H1 (cell line): Measurements from ENCODE around the gene CABP4. TPM values are rescaled to one million over a fixed set of nuclear protein-coding genes. Genes with fewer than 3 reads are reported as not detected.

Experiments
- CTCF ChIA-PET: fragments of 300-600 bp; sonication (Branson Sonifier 250); formaldehyde crosslinking; loops from one replicate; lab custom pipeline; 2021; ENCODE audit not compliant: partially characterized antibody; lab: Charles Lee
- POLR2A ChIA-PET: fragments of 300-600 bp; sonication (Branson Sonifier 250); formaldehyde crosslinking; loops from one replicate; lab custom pipeline; 2021; ENCODE audit warnings: inconsistent platforms; ENCODE audit not compliant: partially characterized antibody; lab: Charles Lee
- DNase-seq, 2 experiments: peaks; one replicate each; pipeline versions ENCODE4 v3.0.0 to v3.0.0-alpha.2; 2010 to 2022; ENCODE audit warnings: low spot score in 2 of 2, low read depth in 1 of 2, mixed read lengths in 1 of 2
- FAIRE-seq: peaks from 2 replicates; lab custom pipeline; 2011; peaks lifted over from hg19 to GRCh38; lab: Jason Lieb, UNC
- H2AFZ ChIP-seq: 2 replicates; pipeline ENCODE4 v1.8.1; 2012; ENCODE audit warnings: low read length, inconsistent platforms
- H2AK5ac ChIP-seq: 2 replicates; pipeline ENCODE4 v1.6.1; 2013; ENCODE audit warnings: low read depth, low read length
- H2BK120ac ChIP-seq: replicated peaks from 2 replicates; pipeline ENCODE3; 2013; ENCODE audit warnings: low read depth, low read length, inconsistent platforms
- H2BK12ac ChIP-seq: 2 replicates; pipeline ENCODE4 v1.6.1; 2013; ENCODE audit warnings: low read depth, low read length
- H2BK15ac ChIP-seq: 2 replicates; pipeline ENCODE4 v1.6.1; 2013; ENCODE audit warnings: low read length
- H2BK20ac ChIP-seq: 2 replicates; pipeline ENCODE4 v1.6.1; 2013; ENCODE audit warnings: low read length
- H2BK5ac ChIP-seq: 2 replicates; pipeline ENCODE4 v1.6.1; 2013; ENCODE audit warnings: low read depth, low read length
- H3K14ac ChIP-seq: 2 replicates; pipeline ENCODE4 v1.6.1; 2013; ENCODE audit warnings: inconsistent platforms; ENCODE audit not compliant: insufficient read length
- H3K18ac ChIP-seq: 2 replicates; pipeline ENCODE4 v1.6.1; 2013; ENCODE audit warnings: low read length; ENCODE audit errors: extremely low read depth
- H3K23ac ChIP-seq: 2 replicates; pipeline ENCODE4 v1.6.1; 2013; ENCODE audit warnings: inconsistent platforms; ENCODE audit not compliant: insufficient read length
- H3K23me2 ChIP-seq: 2 replicates; pipeline ENCODE4 v1.6.1; 2013; ENCODE audit warnings: low read depth, low read length
- H3K27ac ChIP-seq: 2 replicates; pipeline ENCODE4 v1.6.1; 2011; ENCODE audit warnings: low read depth, low read length, inconsistent platforms
- H3K27me3 ChIP-seq, 4 experiments: replicated peaks in 1 of 4; 1 replicate in 1 of 4; 2 replicates in 3 of 4; pipeline versions ENCODE4 v1.6.1 to v1.8.1; 2011 to 2013; ENCODE audit warnings: low read length in 3 of 4, mild to moderate bottlenecking in 3 of 4, inconsistent platforms in 2 of 4, mixed read lengths in 2 of 4, moderate library complexity in 1 of 4; ENCODE audit not compliant: control insufficient read depth in 3 of 4, insufficient read depth in 3 of 4; ENCODE audit errors: extremely low read depth in 1 of 4
- H3K36me3 ChIP-seq, 4 experiments: 2 replicates each; pipeline versions ENCODE4 v1.6.1 to v1.8.1; 2011 to 2013; ENCODE audit warnings: mild to moderate bottlenecking in 4 of 4, low read length in 3 of 4, moderate library complexity in 2 of 4, control low read depth in 1 of 4, inconsistent platforms in 1 of 4; ENCODE audit not compliant: insufficient read depth in 4 of 4, control insufficient read depth in 2 of 4
- H3K4ac ChIP-seq: replicated peaks from 2 replicates; pipeline ENCODE3; 2013; ENCODE audit warnings: low read length, low read depth, mixed read lengths, inconsistent platforms; ENCODE audit not compliant: insufficient read length
- H3K4me1 ChIP-seq, 4 experiments: replicated peaks in 1 of 4; 1 replicate in 1 of 4; 2 replicates in 3 of 4; pipeline versions ENCODE4 v1.6.1 to v1.8.1; 2011 to 2013; ENCODE audit warnings: low read length in 3 of 4, inconsistent platforms in 2 of 4, mixed read lengths in 1 of 4; ENCODE audit not compliant: insufficient read depth in 4 of 4, control insufficient read depth in 3 of 4
- H3K4me2 ChIP-seq, 2 experiments: 2 replicates each; pipeline versions ENCODE4 v1.6.1 to v1.8.1; 2011 to 2013; ENCODE audit warnings: low read depth in 2 of 2, low read length in 2 of 2, control low read depth in 1 of 2, inconsistent platforms in 1 of 2, mild to moderate bottlenecking in 1 of 2; ENCODE audit not compliant: insufficient read depth in 1 of 2
- H3K4me3 ChIP-seq, 4 experiments: fragments of 200-600, 300-600 bp in 1 of 4; sonication (generic), shearing (Covaris generic), sonication (Bioruptor Twin) in 1 of 4; 2 replicates each; pipeline versions ENCODE4 v1.5.1 to v1.8.1; 2011 to 2016; ENCODE audit warnings: low read length in 4 of 4, low read depth in 3 of 4, control low read depth in 2 of 4, inconsistent platforms in 2 of 4, mild to moderate bottlenecking in 2 of 4, mixed read lengths in 1 of 4, moderate library complexity in 1 of 4; ENCODE audit not compliant: insufficient read depth in 2 of 4; ENCODE audit errors: extremely low read depth in 1 of 4
- H3K56ac ChIP-seq: replicated peaks from 2 replicates; pipeline ENCODE3; 2013; ENCODE audit warnings: low read depth, mild to moderate bottlenecking, mixed read lengths, low read length, inconsistent platforms; ENCODE audit not compliant: insufficient read length
- H3K79me1 ChIP-seq: 2 replicates; pipeline ENCODE4 v1.6.1; 2013; ENCODE audit warnings: low read depth, low read length, control low read depth
- H3K79me2 ChIP-seq, 2 experiments: 2 replicates each; pipeline versions ENCODE4 v1.6.1 to v1.8.1; 2012 to 2013; ENCODE audit warnings: low read length in 2 of 2, mild to moderate bottlenecking in 2 of 2, inconsistent platforms in 1 of 2; ENCODE audit not compliant: insufficient read depth in 2 of 2, control insufficient read depth in 1 of 2
- H3K9ac ChIP-seq, 4 experiments: replicated peaks in 1 of 4; 1 replicate in 1 of 4; 2 replicates in 3 of 4; pipeline versions ENCODE4 v1.6.1 to v1.8.1; 2011 to 2013; ENCODE audit warnings: low read depth in 3 of 4, low read length in 3 of 4, control low read depth in 2 of 4, mild to moderate bottlenecking in 2 of 4, moderate library complexity in 2 of 4, inconsistent platforms in 1 of 4; ENCODE audit errors: extremely low read depth in 1 of 4
- H3K9me3 ChIP-seq, 2 experiments: 2 replicates each; pipeline versions ENCODE4 v1.6.1 to v1.8.1; 2012 to 2013; ENCODE audit warnings: mild to moderate bottlenecking in 2 of 2, moderate library complexity in 2 of 2, control low read depth in 1 of 2, inconsistent platforms in 1 of 2, low read depth in 1 of 2, low read length in 1 of 2, mixed read lengths in 1 of 2; ENCODE audit not compliant: insufficient read depth in 2 of 2
- H4K20me1 ChIP-seq, 2 experiments: replicated peaks in 1 of 2; 2 replicates each; pipeline versions ENCODE3 to v1.8.1; 2011 to 2013; ENCODE audit warnings: inconsistent platforms in 2 of 2, low read length in 2 of 2, mild to moderate bottlenecking in 1 of 2; ENCODE audit not compliant: insufficient read depth in 2 of 2, control insufficient read depth in 1 of 2
- H4K5ac ChIP-seq: 2 replicates; pipeline ENCODE4 v1.6.1; 2013; ENCODE audit warnings: low read length, low read depth, mixed read lengths, inconsistent platforms; ENCODE audit not compliant: insufficient read length
- H4K8ac ChIP-seq: 2 replicates; pipeline ENCODE4 v1.8.0; 2013; ENCODE audit warnings: mild to moderate bottlenecking, moderate library complexity, low read length, inconsistent platforms; ENCODE audit not compliant: insufficient read depth; ENCODE audit errors: extremely low read depth
- H4K91ac ChIP-seq: replicated peaks from 2 replicates; pipeline ENCODE3; 2013; ENCODE audit warnings: low read length, mixed read lengths, inconsistent platforms; ENCODE audit not compliant: insufficient read length
- HDAC2 ChIP-seq, 2 experiments: fragments of 300-600 bp in 1 of 2; sonication (generic) in 1 of 2; IDR thresholded peaks; 2 replicates each; pipeline ENCODE4 v1.6.1; 2011 to 2012; ENCODE audit warnings: low read depth in 2 of 2, low read length in 2 of 2, mild to moderate bottlenecking in 2 of 2, moderate library complexity in 2 of 2, borderline replicate concordance in 1 of 2, inconsistent platforms in 1 of 2
- RNF2 ChIP-seq: fragments of 200-900, 300-1000 bp; sonication (generic); IDR thresholded peaks from 2 replicates; pipeline ENCODE4 v1.7.1; 2016; ENCODE audit warnings: borderline replicate concordance, low read depth, mild to moderate bottlenecking, antibody characterized with exemption, low read length; ENCODE audit not compliant: poor library complexity, severe bottlenecking; ENCODE audit errors: missing control alignments
- TAF7 ChIP-seq: optimal IDR thresholded peaks from 2 replicates; pipeline ENCODE3; 2011; ENCODE audit warnings: low read depth, mild to moderate bottlenecking, inconsistent platforms, low read length, moderate library complexity, borderline replicate concordance
- WGBS, 2 experiments: shearing (Covaris generic) in 1 of 2; methylation state at CpG; one replicate each; pipeline versions ENCODE4 v1.1.6 to v1.1.7; 2013 to 2015; ENCODE audit warnings: low lambda C conversion rate in 2 of 2, mixed read lengths in 2 of 2, inconsistent platforms in 1 of 2, low coverage in 1 of 2, missing lambda C conversion rate in 1 of 2; ENCODE audit not compliant: insufficient replicate concordance in 2 of 2, insufficient coverage in 1 of 2, insufficient read length in 1 of 2; ENCODE audit errors: extremely low coverage in 1 of 2, missing lambda C conversion rate in 1 of 2; 5-methylcytosine and 5-hydroxymethylcytosine counted together
- polyA plus RNA-seq, 7 experiments: library from polyadenylated mRNA; depleted of rRNA in 3 of 7; stranded (reverse) in 5 of 7; unstranded in 2 of 7; fragments of >200 nt in 5 of 7; fragments of 200-250 nt in 2 of 7; gene quantifications; 1 replicate in 5 of 7; 2 replicates in 1 of 7; 4 replicates in 1 of 7; pipeline versions ENCODE4 v1.2.1 to v1.2.3, GENCODE V29; 2011 to 2013; ENCODE audit warnings: missing spikeins in 2 of 7, mixed read lengths in 2 of 7
- total RNA-seq: library from RNA; stranded (reverse); fragmentation: NEBNext Ultra II Directional; extraction: Animal tissue kit (Norgen Biotek cat#: 25700); gene quantifications from 2 replicates; pipeline ENCODE4 v1.2.1, GENCODE V29; 2021

The CABP4 gene
- total and polyA plus RNA-seq, 2 of the 8 experiments (the other 6 are each of a cell fraction or from before 2014, with no cell fraction given) = not detected

DNA sequence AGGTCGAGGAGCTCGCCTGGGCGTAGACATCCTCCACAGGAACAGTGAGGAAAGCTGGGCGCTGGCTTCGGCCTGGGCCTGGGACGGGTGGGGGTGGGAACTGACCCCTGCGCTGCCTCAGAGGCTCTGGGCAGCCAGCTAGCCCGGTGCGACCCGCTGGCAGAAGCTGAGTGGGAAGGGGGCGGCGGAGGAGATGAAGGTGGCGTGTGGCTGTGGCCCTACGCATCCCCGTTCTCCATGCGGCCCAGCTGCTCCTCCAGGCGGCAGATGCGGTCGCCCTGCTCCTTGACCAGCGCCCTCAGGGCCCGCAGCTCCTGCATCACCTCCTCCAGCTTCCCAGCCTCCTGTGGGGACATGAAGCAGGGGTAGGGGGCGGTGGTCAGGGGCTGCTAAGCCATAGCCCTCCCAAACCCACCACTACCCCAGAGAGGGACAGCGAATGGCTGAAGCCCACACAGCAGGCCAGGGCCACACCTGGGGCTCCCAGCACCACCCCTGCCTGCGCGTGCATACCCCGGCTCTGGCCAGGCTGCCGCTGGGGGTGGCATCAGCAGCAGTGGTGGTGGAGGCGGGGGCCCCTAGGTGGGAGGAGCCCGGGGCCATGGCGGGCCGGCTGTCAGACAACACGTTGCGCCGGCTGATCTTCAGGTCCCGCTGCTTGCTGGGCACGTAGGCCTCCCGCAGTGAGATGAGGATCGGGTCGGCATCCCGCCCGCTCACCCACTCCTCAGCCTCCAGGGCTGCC lies 16.8 kb upstream of the CABP4 start:
- Histone ChIP-seq H3K9me3 (no peaks in the 10 kb centered on the region), H4K20me1 (peaks cover 4 to 27% of the 10 kb centered on the region in 2 experiments), H3K27ac (no peak overlapping the region), H2AK5ac (no peak overlapping the region), H3K23me2 (peaks cover 2% of the 10 kb centered on the region; the same call in 1 of the 2 replicates), H2AFZ (no peak overlapping the region), H3K14ac (no peak overlapping the region), H3K79me1 (0 out of 2 replicates have a peak, but pooled peaks cover 2% of the 10 kb centered on the region), H3K27me3 (no peaks in the 10 kb centered on the region), H4K8ac (no peak overlapping the region; the same call in 1 of the 2 replicates), H3K36me3 (peaks cover 8 to 26% (median 14%) of the 10 kb centered on the region in 4 experiments; a peak in 6 of 8 replicates), H4K91ac (no peak overlapping the region), H3K4ac (no peak overlapping the region), H2BK120ac (no peak overlapping the region), H3K4me3 (no peak overlapping the region), H3K23ac (no peak overlapping the region), H3K9ac (no peak overlapping the region), H2BK15ac (no peak overlapping the region), H3K4me2 (no peak overlapping the region), H2BK20ac (no peak overlapping the region), H2BK12ac (0 out of 2 replicates have a peak overlapping the region, but pooled peaks have one; percentile 17), H3K4me1 (peaks cover 0 to 24% (median 16%) of the 10 kb centered on the region in 4 experiments; a peak in 6 of 7 replicates), H3K79me2 (no peaks in the 10 kb centered on the region), H3K56ac (no peak overlapping the region), H3K18ac (no peak overlapping the region), H4K5ac (no peak overlapping the region), H2BK5ac (no peak overlapping the region; the same call in 1 of the 2 replicates)
- TF ChIP-seq TAF7 = no peak
- TF ChIP-seq RNF2 = no peak
- no peak for TF ChIP-seq HDAC2 (IDR thresholded peaks at IDR 0.05; ENCODE audit: borderline replicate concordance in 1 of 2, low read depth in 2 of 2, low read length in 2 of 2)
- WGBS, 2 experiments = 92% methylated on average over 21 of the region's 41 CpGs; no CpG with 5 or more reads in 1 of the 2 experiments
- ChIA-PET POLR2A (interaction anchor here (0.8 to 12.5 kb wide), 15 partner anchors 8 to 44 kb away, joined by 3 to 104 read pairs (median 7); partner anchors contain the start of genes CABP4, CARNS1, GPR152 and PPP1CA), CTCF (interaction anchor here (0.6 to 2.2 kb wide), 12 partner anchors 13 to 969 kb away, joined by 3 to 8 read pairs (median 3); partner anchors contain the start of gene GPR152)
- DNase-seq (no peak), FAIRE-seq (no peak)
